SK-N-SH (cell line): ENCODE results near the gene RASA4B. TPM values are rescaled to one million over a fixed set of nuclear protein-coding genes. Genes with fewer than 3 reads are reported as not detected.

Source experiments
- CTCF ChIA-PET: fragments of 300-600, 350-600 bp; formaldehyde crosslinking; extraction: SDS; loops from one replicate; lab custom pipeline; 2021; lab: Yijun Ruan, JAX
- POLR2A ChIA-PET: fragments of 350-600 bp; sonication (Branson Sonifier 250); formaldehyde crosslinking; extraction: SDS; loops from one replicate; lab custom pipeline; 2020; ENCODE audit warnings: antibody characterized with exemption, inconsistent platforms; lab: Yijun Ruan, JAX
- DNase-seq: peaks from one replicate; pipeline ENCODE4 v3.0.0; 2012
- H2AFZ ChIP-seq: fragments of 200-600 bp; sonication (generic); 2 replicates; pipeline ENCODE4 v1.8.1; 2016; ENCODE audit warnings: antibody characterized with exemption, mild to moderate bottlenecking, low read depth
- H3F3A ChIP-seq: fragments of 200-600 bp; sonication (generic); replicated peaks from 2 replicates; pipeline ENCODE3; 2016; ENCODE audit warnings: antibody characterized with exemption, mild to moderate bottlenecking; ENCODE audit not compliant: insufficient read depth
- H3K27ac ChIP-seq, 2 experiments: fragments of 200-500 bp in 1 of 2; fragments of 200-600 bp in 1 of 2; sonication (Bioruptor generic) in 1 of 2; sonication (generic), shearing (Covaris generic) in 1 of 2; 2 replicates each; pipeline versions ENCODE4 v1.5.1 to v1.6.1; 2014 to 2016; ENCODE audit warnings: low read depth in 2 of 2, inconsistent platforms in 1 of 2, low read length in 1 of 2, mild to moderate bottlenecking in 1 of 2, mixed read lengths in 1 of 2
- H3K27me3 ChIP-seq: fragments of 200-600 bp; sonication (generic), shearing (Covaris generic); 2 replicates; pipeline ENCODE4 v1.6.1; 2016; ENCODE audit warnings: mixed run types; ENCODE audit not compliant: insufficient read depth
- H3K36me3 ChIP-seq, 2 experiments: fragments of 200-500 bp in 1 of 2; fragments of 200-600 bp in 1 of 2; sonication (Bioruptor generic) in 1 of 2; sonication (generic) in 1 of 2; replicated peaks in 1 of 2; 2 replicates each; pipeline versions ENCODE3 to v1.5.1; 2014 to 2016; ENCODE audit warnings: low read length in 1 of 2, mild to moderate bottlenecking in 1 of 2; ENCODE audit not compliant: insufficient read depth in 2 of 2, control insufficient read depth in 1 of 2
- H3K4me1 ChIP-seq, 2 experiments: fragments of 200-500 bp in 1 of 2; fragments of 200-600 bp in 1 of 2; sonication (Bioruptor generic) in 1 of 2; sonication (generic), shearing (Covaris generic) in 1 of 2; 2 replicates each; pipeline versions ENCODE4 v1.5.1 to v1.6.1; 2014 to 2016; ENCODE audit warnings: low read depth in 1 of 2, low read length in 1 of 2, mixed run types in 1 of 2; ENCODE audit not compliant: insufficient read depth in 2 of 2, control insufficient read depth in 1 of 2
- H3K4me2 ChIP-seq: fragments of 200-600 bp; sonication (generic), shearing (Covaris generic); 2 replicates; pipeline ENCODE4 v1.6.1; 2017; ENCODE audit warnings: mixed run types
- H3K4me3 ChIP-seq, 2 experiments: fragments of 200-500 bp in 1 of 2; fragments of 200-600 bp in 1 of 2; sonication (Bioruptor generic) in 1 of 2; sonication (generic), shearing (Covaris generic) in 1 of 2; 2 replicates each; pipeline versions ENCODE4 v1.5.1 to v1.8.1; 2014 to 2016; ENCODE audit warnings: low read depth in 2 of 2, inconsistent platforms in 1 of 2, low read length in 1 of 2, mild to moderate bottlenecking in 1 of 2, mixed read lengths in 1 of 2, moderate library complexity in 1 of 2
- H3K79me2 ChIP-seq: fragments of 200-600 bp; sonication (generic); 2 replicates; pipeline ENCODE4 v1.8.1; 2017; ENCODE audit warnings: mild to moderate bottlenecking; ENCODE audit not compliant: insufficient read depth
- H3K9ac ChIP-seq: fragments of 200-600 bp; sonication (generic); 2 replicates; pipeline ENCODE4 v1.6.1; 2017; ENCODE audit warnings: mixed run types
- H3K9me2 ChIP-seq: fragments of 200-600 bp; sonication (generic); 2 replicates; pipeline ENCODE4 v1.6.1; 2017; ENCODE audit warnings: mixed run types
- H3K9me3 ChIP-seq: fragments of 200-600 bp; sonication (generic); 2 replicates; pipeline ENCODE4 v1.6.1; 2017; ENCODE audit warnings: mixed run types, mild to moderate bottlenecking, moderate library complexity
- H4K20me1 ChIP-seq: fragments of 200-600 bp; sonication (generic); 2 replicates; pipeline ENCODE4 v1.6.1; 2017; ENCODE audit warnings: mild to moderate bottlenecking, mixed run types; ENCODE audit not compliant: insufficient read depth
- ELF1 ChIP-seq: IDR thresholded peaks from 2 replicates; pipeline ENCODE4 v1.4.0; 2012
- EP300 ChIP-seq, 2 experiments: IDR thresholded peaks; 2 replicates each; pipeline versions ENCODE4 v1.4.0 to v1.6.1; 2012; ENCODE audit warnings: borderline replicate concordance in 1 of 2, low read depth in 1 of 2, low read length in 1 of 2
- FOSL2 ChIP-seq: IDR thresholded peaks from 2 replicates; pipeline ENCODE4 v1.4.0; 2012; ENCODE audit warnings: low read depth, mild to moderate bottlenecking, moderate library complexity, borderline replicate concordance
- FOXJ3 ChIP-seq: sonication (generic); formaldehyde crosslinking; IDR thresholded peaks from 2 replicates; pipeline ENCODE4 v1.5.1; 2020; ENCODE audit warnings: mild to moderate bottlenecking, missing genetic modification reagents
- GABPA ChIP-seq: IDR thresholded peaks from 2 replicates; pipeline ENCODE4 v1.4.0; 2012; ENCODE audit warnings: low read depth, mild to moderate bottlenecking
- MXI1 ChIP-seq: IDR thresholded peaks from 2 replicates; pipeline ENCODE4 v1.6.1; 2012; ENCODE audit warnings: mild to moderate bottlenecking, low read depth, low read length, improper control_type of control experiment
- NRF1 ChIP-seq: IDR thresholded peaks from 2 replicates; pipeline ENCODE4 v1.6.1; 2012; ENCODE audit warnings: low read depth, mild to moderate bottlenecking, low read length
- POLR2AphosphoS5 ChIP-seq: IDR thresholded peaks from 2 replicates; pipeline ENCODE4 v1.6.1; 2012; ENCODE audit warnings: low read depth, low read length
- RAD21 ChIP-seq: IDR thresholded peaks from 2 replicates; pipeline ENCODE4 v1.6.1; 2012; ENCODE audit warnings: mild to moderate bottlenecking, low read length
- RCOR1 ChIP-seq: fragments of 150-350 bp; IDR thresholded peaks from 2 replicates; pipeline ENCODE4 v1.6.1; 2017; ENCODE audit warnings: antibody characterized with exemption, low read length
- RXRA ChIP-seq: IDR thresholded peaks from 2 replicates; pipeline ENCODE4 v1.4.0; 2012; ENCODE audit warnings: low read depth, mild to moderate bottlenecking, borderline replicate concordance
- SIN3A ChIP-seq: IDR thresholded peaks from 2 replicates; pipeline ENCODE4 v1.6.1; 2012; ENCODE audit warnings: low read depth, mild to moderate bottlenecking, low read length, moderate library complexity, borderline replicate concordance
- SMC3 ChIP-seq: IDR thresholded peaks from 2 replicates; pipeline ENCODE4 v1.6.1; 2012; ENCODE audit warnings: low read depth, low read length, improper control_type of control experiment
- TAF1 ChIP-seq: IDR thresholded peaks from 2 replicates; pipeline ENCODE4 v1.6.1; 2012; ENCODE audit warnings: low read depth, mild to moderate bottlenecking, low read length, moderate library complexity, borderline replicate concordance
- TCF12 ChIP-seq: IDR thresholded peaks from 2 replicates; pipeline ENCODE4 v1.4.0; 2012
- TEAD4 ChIP-seq: IDR thresholded peaks from 2 replicates; pipeline ENCODE4 v1.4.0; 2012; ENCODE audit warnings: mild to moderate bottlenecking, borderline replicate concordance; ENCODE audit not compliant: insufficient read depth
- WGBS: methylation state at CpG from one replicate; pipeline ENCODE4 v1.1.6; 2017; ENCODE audit warnings: low lambda C conversion rate; 5-methylcytosine and 5-hydroxymethylcytosine counted together
- polyA plus RNA-seq, 3 experiments: library from polyadenylated mRNA; depleted of rRNA; stranded (reverse); fragments of >200 nt; gene quantifications; 2 replicates each; pipeline ENCODE4 v1.2.3, GENCODE V29; 2012
- TF ChIP-seq, protein P1 (sequence below): fragments of 150-350 bp; IDR thresholded peaks from 2 replicates; pipeline ENCODE4 v1.6.1; 2017; ENCODE audit warnings: antibody characterized with exemption, low read length, low read depth, borderline replicate concordance
- TF ChIP-seq, protein P2 (sequence below): IDR thresholded peaks from 2 replicates; pipeline ENCODE4 v1.6.1; 2012; ENCODE audit warnings: mild to moderate bottlenecking, low read depth, low read length, moderate library complexity
- TF ChIP-seq, protein P3 (sequence below): fragments of 150-350 bp; IDR thresholded peaks from 2 replicates; pipeline ENCODE4 v1.6.1; 2016; ENCODE audit warnings: mild to moderate bottlenecking, low read depth, low read length
- TF ChIP-seq, protein P4 (sequence below): IDR thresholded peaks from 2 replicates; pipeline ENCODE4 v1.4.0; 2012; ENCODE audit warnings: low read depth
- TF ChIP-seq, protein P5 (sequence below): IDR thresholded peaks from 2 replicates; pipeline ENCODE4 v1.4.0; 2012; ENCODE audit warnings: low read depth, borderline replicate concordance
- TF ChIP-seq, protein P6 (sequence below): fragments of 200-600 bp; sonication (generic); IDR thresholded peaks from 2 replicates; pipeline ENCODE4 v1.6.1; 2017; ENCODE audit warnings: antibody characterized with exemption, mild to moderate bottlenecking, moderate library complexity

Gene RASA4B
- polyA plus RNA-seq, 1 of the 3 experiments (the other 2 are of a cell fraction), result 19.5 TPM

DNA sequence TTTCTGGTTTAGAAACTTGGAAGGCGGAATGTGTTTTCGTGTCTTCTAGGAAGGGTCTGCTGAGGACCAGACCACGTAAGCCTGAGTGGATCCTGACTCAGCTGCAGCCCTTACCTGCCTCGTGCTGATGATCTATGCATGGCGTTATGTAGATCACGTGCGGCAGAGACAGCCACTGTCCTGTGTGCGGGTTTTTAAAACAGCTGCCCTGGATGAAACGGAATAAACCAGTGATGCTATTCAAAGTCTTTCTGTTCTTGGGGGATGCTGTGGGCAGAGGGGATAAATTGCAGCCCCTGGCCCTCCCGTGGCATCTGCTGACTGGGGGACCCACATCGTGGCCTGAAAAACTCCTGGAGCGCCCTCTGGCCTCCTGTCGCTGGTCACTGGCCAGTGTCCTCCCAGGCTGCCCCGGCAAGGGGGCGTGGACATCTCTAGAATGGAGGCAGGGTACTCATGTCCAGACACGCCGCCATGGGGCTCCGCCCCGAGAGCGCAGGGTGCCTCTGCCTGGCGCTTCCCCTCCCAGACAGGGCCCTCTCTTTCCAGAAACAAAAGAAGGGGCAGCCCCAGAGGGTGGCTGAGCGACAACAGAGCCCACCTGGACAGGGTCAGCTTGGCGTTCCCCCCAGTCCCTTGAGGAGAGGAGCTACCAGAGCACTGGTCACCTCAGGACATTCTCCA is 66.1 kb downstream of the RASA4B start:
- 0 out of 2 replicates have a peak, but pooled peaks cover 9% of the 10 kb centered on the region for H4K20me1 ChIP-seq
- peak; percentile 99 for DNase-seq
- H3F3A ChIP-seq, result peaks cover 24% of the 10 kb centered on the region
- H3K27ac ChIP-seq, result peak overlapping the region in 1 of 2 experiments; percentile 77; a peak in 2 of 4 replicates
- POLR2A ChIA-PET, result interaction anchor here (0.8 to 1.9 kb wide), 6 partner anchors 10 to 55 kb away, joined by 3 to 8 read pairs (median 4); no protein-coding TSS in a partner anchor
- H3K9ac ChIP-seq, result no peak overlapping the region
- no peaks in the 10 kb centered on the region for H3K9me2 ChIP-seq
- H3K27me3 ChIP-seq, result no peaks in the 10 kb centered on the region
- peaks cover 13 to 21% of the 10 kb centered on the region in 2 experiments for H3K36me3 ChIP-seq
- H3K4me1 ChIP-seq, result peaks cover under 1 to 10% of the 10 kb centered on the region in 2 experiments; a peak in 2 of 4 replicates
- peak overlapping the region in 1 of 2 experiments; percentile 10; a peak in 1 of 4 replicates for H3K4me3 ChIP-seq
- no peaks in the 10 kb centered on the region for H3K9me3 ChIP-seq
- H3K4me2 ChIP-seq, result peak overlapping the region; percentile 53; the same call in 1 of the 2 replicates
- no peak overlapping the region for H2AFZ ChIP-seq
- CTCF ChIA-PET, result interaction anchor here (0.6 to 5.5 kb wide), 18 partner anchors 12 to 181 kb away, joined by 3 to 40 read pairs (median 5); partner anchors contain the start of gene ALKBH4
- WGBS, result 31% methylated on average over 22 of the region's 23 CpGs
- H3K79me2 ChIP-seq, result no peaks in the 10 kb centered on the region; the same call in 1 of the 2 replicates
- TF ChIP-seq ELF1, result no peak
- no peak for TF ChIP-seq RCOR1
- TF ChIP-seq, protein P1, sequence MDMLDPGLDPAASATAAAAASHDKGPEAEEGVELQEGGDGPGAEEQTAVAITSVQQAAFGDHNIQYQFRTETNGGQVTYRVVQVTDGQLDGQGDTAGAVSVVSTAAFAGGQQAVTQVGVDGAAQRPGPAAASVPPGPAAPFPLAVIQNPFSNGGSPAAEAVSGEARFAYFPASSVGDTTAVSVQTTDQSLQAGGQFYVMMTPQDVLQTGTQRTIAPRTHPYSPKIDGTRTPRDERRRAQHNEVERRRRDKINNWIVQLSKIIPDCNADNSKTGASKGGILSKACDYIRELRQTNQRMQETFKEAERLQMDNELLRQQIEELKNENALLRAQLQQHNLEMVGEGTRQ, result no peak
- TF ChIP-seq, protein P2, sequence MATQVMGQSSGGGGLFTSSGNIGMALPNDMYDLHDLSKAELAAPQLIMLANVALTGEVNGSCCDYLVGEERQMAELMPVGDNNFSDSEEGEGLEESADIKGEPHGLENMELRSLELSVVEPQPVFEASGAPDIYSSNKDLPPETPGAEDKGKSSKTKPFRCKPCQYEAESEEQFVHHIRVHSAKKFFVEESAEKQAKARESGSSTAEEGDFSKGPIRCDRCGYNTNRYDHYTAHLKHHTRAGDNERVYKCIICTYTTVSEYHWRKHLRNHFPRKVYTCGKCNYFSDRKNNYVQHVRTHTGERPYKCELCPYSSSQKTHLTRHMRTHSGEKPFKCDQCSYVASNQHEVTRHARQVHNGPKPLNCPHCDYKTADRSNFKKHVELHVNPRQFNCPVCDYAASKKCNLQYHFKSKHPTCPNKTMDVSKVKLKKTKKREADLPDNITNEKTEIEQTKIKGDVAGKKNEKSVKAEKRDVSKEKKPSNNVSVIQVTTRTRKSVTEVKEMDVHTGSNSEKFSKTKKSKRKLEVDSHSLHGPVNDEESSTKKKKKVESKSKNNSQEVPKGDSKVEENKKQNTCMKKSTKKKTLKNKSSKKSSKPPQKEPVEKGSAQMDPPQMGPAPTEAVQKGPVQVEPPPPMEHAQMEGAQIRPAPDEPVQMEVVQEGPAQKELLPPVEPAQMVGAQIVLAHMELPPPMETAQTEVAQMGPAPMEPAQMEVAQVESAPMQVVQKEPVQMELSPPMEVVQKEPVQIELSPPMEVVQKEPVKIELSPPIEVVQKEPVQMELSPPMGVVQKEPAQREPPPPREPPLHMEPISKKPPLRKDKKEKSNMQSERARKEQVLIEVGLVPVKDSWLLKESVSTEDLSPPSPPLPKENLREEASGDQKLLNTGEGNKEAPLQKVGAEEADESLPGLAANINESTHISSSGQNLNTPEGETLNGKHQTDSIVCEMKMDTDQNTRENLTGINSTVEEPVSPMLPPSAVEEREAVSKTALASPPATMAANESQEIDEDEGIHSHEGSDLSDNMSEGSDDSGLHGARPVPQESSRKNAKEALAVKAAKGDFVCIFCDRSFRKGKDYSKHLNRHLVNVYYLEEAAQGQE, result no peak
- TF ChIP-seq RAD21, result peak; percentile 68
- TF ChIP-seq MXI1, result peak; percentile 95
- TF ChIP-seq TEAD4, result no peak
- TF ChIP-seq FOXJ3 (CRISPR knock-in tag), result no peak
- peak; percentile 67; the same call in 1 of the 2 replicates for TF ChIP-seq SMC3
- no peak for TF ChIP-seq TCF12
- no peak for TF ChIP-seq GABPA
- no peak for TF ChIP-seq TAF1
- no peak for TF ChIP-seq SIN3A
- TF ChIP-seq, protein P3, sequence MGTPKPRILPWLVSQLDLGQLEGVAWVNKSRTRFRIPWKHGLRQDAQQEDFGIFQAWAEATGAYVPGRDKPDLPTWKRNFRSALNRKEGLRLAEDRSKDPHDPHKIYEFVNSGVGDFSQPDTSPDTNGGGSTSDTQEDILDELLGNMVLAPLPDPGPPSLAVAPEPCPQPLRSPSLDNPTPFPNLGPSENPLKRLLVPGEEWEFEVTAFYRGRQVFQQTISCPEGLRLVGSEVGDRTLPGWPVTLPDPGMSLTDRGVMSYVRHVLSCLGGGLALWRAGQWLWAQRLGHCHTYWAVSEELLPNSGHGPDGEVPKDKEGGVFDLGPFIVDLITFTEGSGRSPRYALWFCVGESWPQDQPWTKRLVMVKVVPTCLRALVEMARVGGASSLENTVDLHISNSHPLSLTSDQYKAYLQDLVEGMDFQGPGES, result no peak
- TF ChIP-seq, protein P4, sequence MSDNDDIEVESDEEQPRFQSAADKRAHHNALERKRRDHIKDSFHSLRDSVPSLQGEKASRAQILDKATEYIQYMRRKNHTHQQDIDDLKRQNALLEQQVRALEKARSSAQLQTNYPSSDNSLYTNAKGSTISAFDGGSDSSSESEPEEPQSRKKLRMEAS, result no peak
- TF ChIP-seq, protein P5, sequence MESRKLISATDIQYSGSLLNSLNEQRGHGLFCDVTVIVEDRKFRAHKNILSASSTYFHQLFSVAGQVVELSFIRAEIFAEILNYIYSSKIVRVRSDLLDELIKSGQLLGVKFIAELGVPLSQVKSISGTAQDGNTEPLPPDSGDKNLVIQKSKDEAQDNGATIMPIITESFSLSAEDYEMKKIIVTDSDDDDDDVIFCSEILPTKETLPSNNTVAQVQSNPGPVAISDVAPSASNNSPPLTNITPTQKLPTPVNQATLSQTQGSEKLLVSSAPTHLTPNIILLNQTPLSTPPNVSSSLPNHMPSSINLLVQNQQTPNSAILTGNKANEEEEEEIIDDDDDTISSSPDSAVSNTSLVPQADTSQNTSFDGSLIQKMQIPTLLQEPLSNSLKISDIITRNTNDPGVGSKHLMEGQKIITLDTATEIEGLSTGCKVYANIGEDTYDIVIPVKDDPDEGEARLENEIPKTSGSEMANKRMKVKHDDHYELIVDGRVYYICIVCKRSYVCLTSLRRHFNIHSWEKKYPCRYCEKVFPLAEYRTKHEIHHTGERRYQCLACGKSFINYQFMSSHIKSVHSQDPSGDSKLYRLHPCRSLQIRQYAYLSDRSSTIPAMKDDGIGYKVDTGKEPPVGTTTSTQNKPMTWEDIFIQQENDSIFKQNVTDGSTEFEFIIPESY, result no peak
- peak; percentile 18; the same call in 1 of the 2 replicates for TF ChIP-seq POLR2AphosphoS5
- TF ChIP-seq, protein P6, sequence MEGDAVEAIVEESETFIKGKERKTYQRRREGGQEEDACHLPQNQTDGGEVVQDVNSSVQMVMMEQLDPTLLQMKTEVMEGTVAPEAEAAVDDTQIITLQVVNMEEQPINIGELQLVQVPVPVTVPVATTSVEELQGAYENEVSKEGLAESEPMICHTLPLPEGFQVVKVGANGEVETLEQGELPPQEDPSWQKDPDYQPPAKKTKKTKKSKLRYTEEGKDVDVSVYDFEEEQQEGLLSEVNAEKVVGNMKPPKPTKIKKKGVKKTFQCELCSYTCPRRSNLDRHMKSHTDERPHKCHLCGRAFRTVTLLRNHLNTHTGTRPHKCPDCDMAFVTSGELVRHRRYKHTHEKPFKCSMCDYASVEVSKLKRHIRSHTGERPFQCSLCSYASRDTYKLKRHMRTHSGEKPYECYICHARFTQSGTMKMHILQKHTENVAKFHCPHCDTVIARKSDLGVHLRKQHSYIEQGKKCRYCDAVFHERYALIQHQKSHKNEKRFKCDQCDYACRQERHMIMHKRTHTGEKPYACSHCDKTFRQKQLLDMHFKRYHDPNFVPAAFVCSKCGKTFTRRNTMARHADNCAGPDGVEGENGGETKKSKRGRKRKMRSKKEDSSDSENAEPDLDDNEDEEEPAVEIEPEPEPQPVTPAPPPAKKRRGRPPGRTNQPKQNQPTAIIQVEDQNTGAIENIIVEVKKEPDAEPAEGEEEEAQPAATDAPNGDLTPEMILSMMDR, result peak; percentile 31
- TF ChIP-seq EP300 (IDR thresholded peaks at IDR 0.05; ENCODE audit: borderline replicate concordance in 1 of 2, low read depth in 1 of 2, low read length in 1 of 2), result peak in 1 of 2 experiments; percentile 36; a peak in 1 of 4 replicates
- no peak for TF ChIP-seq FOSL2
- TF ChIP-seq RXRA, result no peak
- no peak for TF ChIP-seq NRF1
